ENCODE measurements around the gene CYP1A2. TPM values are rescaled to one million over a fixed set of nuclear protein-coding genes. Genes with fewer than 3 reads are reported as not detected.
A peak's percentile ranks its signal among the peaks of the same experiment; 100 is the strongest.

Gene CYP1A2
- total RNA-seq (2014; rRNA removed; shearing (Covaris generic)) = not detected in 2 replicates

- DNase-seq = no peak
- H3K27ac ChIP-seq = no peak within 1 kb of the TSS
- H3K9me3 ChIP-seq (replicated peaks) = no peaks in the 10 kb centered on the region
- H3K4me1 ChIP-seq = 0 out of 2 replicates have a peak, but pooled peaks cover 4% of the 10 kb centered on the region
- peaks cover 8% of the 10 kb centered on the region for H3K27me3 ChIP-seq
- H3K36me3 ChIP-seq = no peaks in the 10 kb centered on the region
- H3K4me3 ChIP-seq = no peak within 1 kb of the TSS
Observed at GRCh38 chr15:74748322-74748946, at the start of gene CYP1A2. CYP1A2 (plus strand) TSS chr15:74748845; CDS start chr15:74749739, 894 bp downstream.

GRCh38 chr15:74709011-74709410 is 39.6 kb upstream of the CYP1A2 start:
- Histone ChIP-seq H3K36me3 (no peaks in the 10 kb centered on the region), H3K9me3 (replicated peaks) (no peaks in the 10 kb centered on the region), H3K4me1 (no peaks in the 10 kb centered on the region), H3K27ac (no peak overlapping the region), H3K27me3 (0 out of 2 replicates have a peak, but pooled peaks cover 8% of the 10 kb centered on the region), H3K4me3 (no peak overlapping the region)
- no peak for DNase-seq

DNA sequence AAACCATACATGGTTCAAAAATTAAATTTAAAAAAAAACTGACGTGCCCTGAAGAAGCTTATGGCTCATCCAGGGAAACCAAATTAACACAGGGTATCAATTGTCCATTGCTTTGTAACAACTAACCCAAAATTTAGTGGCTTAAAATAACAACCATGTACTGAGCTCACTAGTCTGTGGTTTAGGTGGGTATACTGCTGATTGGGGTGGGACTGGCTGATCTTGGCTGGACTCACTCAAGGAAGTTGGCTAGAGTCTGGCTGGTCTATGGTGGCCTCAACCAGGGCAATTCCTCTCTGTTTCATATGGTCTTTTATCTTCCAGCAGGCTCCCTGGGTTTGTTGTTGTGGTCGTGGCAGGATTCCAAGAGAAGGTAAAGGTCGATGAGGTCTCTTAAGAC is 38.8 kb upstream of the CYP1A2 start:
- no peak overlapping the region for H3K27ac ChIP-seq
- no peak overlapping the region for H3K4me3 ChIP-seq
- H3K9me3 ChIP-seq (replicated peaks) = no peaks in the 10 kb centered on the region
- no peak for DNase-seq
- no peaks in the 10 kb centered on the region for H3K4me1 ChIP-seq
- no peaks in the 10 kb centered on the region for H3K36me3 ChIP-seq
- 0 out of 2 replicates have a peak, but pooled peaks cover 2% of the 10 kb centered on the region for H3K27me3 ChIP-seq

DNA sequence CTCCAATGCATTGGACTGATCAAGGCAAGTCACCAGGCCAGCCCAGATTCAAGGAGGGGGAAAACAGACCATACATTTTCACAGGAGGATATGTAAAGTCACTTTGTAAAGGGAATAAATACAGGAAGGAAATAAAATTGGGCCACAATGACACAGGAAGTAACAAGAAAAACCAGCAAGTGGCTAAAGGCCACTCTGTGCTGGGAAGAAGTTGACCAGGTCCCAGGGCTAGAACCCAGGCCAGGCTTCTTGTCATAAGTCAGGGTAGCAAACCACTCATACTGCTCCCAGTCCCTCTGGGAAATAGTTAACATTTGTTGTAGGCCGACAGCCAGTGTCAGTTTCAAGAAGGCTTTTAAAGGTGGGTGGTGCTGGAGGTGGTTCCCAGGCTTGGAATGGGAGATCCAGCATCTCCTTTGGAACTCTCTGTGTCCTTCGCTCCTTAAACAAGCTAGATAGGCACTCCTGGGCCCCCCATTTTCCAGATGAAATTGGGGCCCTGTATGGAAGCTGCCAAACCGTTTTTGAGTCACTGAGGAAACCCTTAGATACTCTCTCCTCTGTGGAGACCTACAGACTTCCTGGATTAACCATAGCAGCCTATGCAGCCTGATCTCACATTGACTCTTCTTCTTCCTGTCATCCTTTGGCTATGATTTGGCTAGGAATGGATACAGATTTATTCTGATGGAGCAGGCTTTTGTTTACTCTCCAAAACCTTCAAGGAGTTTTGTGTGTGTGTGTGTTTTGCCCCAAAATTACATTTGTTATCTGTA is 38.1 kb upstream of the CYP1A2 start:
- H3K4me3 ChIP-seq = no peak overlapping the region
- H3K27ac ChIP-seq = no peak overlapping the region
- DNase-seq = no peak
- no peaks in the 10 kb centered on the region for H3K27me3 ChIP-seq
- no peaks in the 10 kb centered on the region for H3K9me3 ChIP-seq (replicated peaks)
- no peaks in the 10 kb centered on the region for H3K36me3 ChIP-seq
- H3K4me1 ChIP-seq = no peaks in the 10 kb centered on the region

GRCh38 chr15:74712311-74712710 is 36.3 kb upstream of the CYP1A2 start:
- no peaks in the 10 kb centered on the region for H3K36me3 ChIP-seq
- H3K4me3 ChIP-seq = no peak overlapping the region
- no peak for DNase-seq
- no peaks in the 10 kb centered on the region for H3K9me3 ChIP-seq (replicated peaks)
- H3K4me1 ChIP-seq = no peaks in the 10 kb centered on the region
- H3K27me3 ChIP-seq = no peaks in the 10 kb centered on the region
- H3K27ac ChIP-seq = no peak overlapping the region

DNA sequence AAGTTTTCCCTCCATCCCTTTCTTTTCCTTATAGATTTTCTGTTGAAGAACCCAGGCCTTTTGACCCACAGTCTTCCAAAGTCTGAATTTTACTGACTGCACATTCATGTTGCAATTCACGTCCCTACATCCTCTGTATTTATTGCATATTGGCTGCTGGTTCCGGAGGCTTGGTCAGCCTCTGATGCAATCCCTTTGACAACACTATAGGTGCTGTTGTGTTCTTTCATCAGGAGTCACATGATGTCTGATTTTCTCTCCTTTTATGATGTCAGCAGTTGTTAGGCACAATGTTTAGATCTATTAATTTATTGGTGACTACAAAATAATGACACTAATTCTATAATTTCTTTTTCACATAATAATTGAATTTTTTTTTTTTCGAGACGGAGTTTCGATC is 32.0 kb upstream of the CYP1A2 start:
- Histone ChIP-seq H3K27ac (no peak overlapping the region), H3K36me3 (no peaks in the 10 kb centered on the region), H3K9me3 (replicated peaks) (no peaks in the 10 kb centered on the region), H3K4me3 (no peak overlapping the region), H3K4me1 (no peaks in the 10 kb centered on the region), H3K27me3 (peaks cover 7% of the 10 kb centered on the region; the same call in 1 of the 2 replicates)
- no peak for DNase-seq

- Histone ChIP-seq H3K4me3 (no peak overlapping the region), H3K36me3 (no peaks in the 10 kb centered on the region), H3K9me3 (replicated peaks) (no peaks in the 10 kb centered on the region), H3K4me1 (no peaks in the 10 kb centered on the region), H3K27me3 (peaks cover 11% of the 10 kb centered on the region; the same call in 1 of the 2 replicates), H3K27ac (no peak overlapping the region)
- no peak for DNase-seq
Observed at GRCh38 chr15:74722591-74722990, 26.1 kb upstream of the CYP1A2 start.

DNA sequence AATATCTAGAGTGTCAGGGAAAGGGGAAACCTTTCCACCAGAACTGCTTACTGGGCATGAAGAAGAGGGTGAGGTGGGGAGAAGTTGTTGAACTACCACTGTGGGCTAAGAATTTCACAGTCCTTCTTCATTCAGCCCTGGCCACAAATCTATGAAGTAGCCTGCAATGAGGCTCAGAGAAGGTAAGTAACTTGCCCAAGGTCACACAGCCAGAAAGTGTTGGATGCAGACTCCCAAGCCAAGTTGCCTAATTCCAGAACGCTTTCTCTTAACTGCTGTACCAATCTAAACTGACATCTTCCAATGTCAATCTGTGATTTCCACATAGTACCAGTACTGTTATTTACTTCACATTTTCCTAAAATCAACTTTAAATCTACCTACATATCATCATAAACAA is 25.5 kb upstream of the CYP1A2 start:
- Histone ChIP-seq H3K9me3 (replicated peaks) (no peaks in the 10 kb centered on the region), H3K4me3 (no peak overlapping the region)
- no peak for DNase-seq

GRCh38 chr15:74723754-74724334 is 24.8 kb upstream of the CYP1A2 start:
- DNase-seq = peak in 1 of 2 experiments; percentile 45
- Histone ChIP-seq H3K4me3 (no peak overlapping the region), H3K9me3 (replicated peaks) (no peaks in the 10 kb centered on the region), H3K36me3 (no peaks in the 10 kb centered on the region), H3K4me1 (no peaks in the 10 kb centered on the region), H3K27me3 (peaks cover 11% of the 10 kb centered on the region; the same call in 1 of the 2 replicates), H3K27ac (no peak overlapping the region)

More for the DNA sequence above, 25.5 kb upstream of the CYP1A2 start:
- Histone ChIP-seq H3K27ac (no peak overlapping the region), H3K27me3 (peaks cover 11% of the 10 kb centered on the region; the same call in 1 of the 2 replicates), H3K4me1 (no peaks in the 10 kb centered on the region), H3K36me3 (no peaks in the 10 kb centered on the region)

DNA sequence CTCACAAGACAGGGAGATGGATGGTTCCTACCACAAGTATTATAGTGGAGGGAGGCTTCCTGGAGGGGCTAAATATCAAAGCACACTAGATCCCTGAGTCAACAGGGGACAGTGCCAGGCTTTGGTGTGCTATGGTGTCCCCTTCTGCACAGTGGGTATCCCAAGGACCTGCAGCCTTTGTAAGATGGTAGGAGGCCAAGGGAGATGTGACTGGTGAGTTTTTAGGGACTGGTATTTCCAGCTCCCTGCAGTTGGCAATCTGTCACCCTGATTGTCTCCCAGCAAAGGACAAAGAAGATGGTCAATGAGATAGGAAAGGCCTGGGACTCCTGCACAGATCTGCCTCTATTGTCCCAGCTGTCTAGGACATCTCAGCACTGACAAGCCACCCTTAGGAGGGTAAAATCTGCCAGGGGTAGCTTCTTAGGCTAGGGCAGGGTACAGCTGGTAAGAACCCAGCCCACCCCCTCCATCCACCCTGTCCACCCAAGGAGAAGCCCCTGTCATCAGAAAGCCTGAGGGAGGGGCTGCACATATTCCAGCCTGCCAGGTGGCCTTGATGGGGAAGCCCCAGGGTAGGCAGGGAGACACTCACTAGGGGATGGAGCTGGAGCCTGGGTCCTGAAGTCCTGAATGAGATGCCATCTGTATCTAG is 23.9 kb upstream of the CYP1A2 start:
- Histone ChIP-seq H3K4me3 (no peak overlapping the region), H3K27ac (no peak overlapping the region), H3K9me3 (replicated peaks) (no peaks in the 10 kb centered on the region), H3K36me3 (no peaks in the 10 kb centered on the region), H3K27me3 (peaks cover 11% of the 10 kb centered on the region; the same call in 1 of the 2 replicates), H3K4me1 (no peaks in the 10 kb centered on the region)
- DNase-seq = no peak

DNA sequence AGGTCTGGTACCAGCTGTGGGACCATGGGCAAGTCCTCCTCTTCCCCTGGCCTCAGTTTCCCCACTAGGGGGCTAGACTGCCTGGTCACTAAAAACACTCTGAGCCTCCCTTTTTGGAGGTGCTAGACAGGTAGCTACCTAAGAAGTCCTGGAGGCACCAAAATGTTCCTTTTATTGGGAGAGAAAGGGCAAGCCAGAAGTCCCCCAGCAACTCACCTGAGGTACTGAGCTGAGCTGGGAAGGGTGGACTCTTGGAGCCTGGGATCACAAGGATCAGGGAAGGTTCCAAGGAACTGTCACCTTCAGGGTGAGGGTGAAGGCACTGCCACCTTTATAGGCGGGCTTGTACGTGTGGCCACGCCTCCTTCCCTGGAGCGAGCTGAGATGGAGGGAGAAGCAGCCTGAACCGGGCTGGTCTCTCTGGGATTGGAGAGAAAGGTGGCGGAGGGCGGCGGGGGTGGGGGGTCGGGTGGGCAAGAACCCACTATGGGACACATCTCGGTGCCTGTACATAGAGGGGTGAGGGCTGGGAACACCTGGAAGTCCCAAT is 23.3 kb upstream of the CYP1A2 start, which contains the start of gene CYP1A1:
Gene CYP1A1 (minus strand): TSS at position 304 of the 550 bp plus-strand sequence. CDS start 2,431 bp downstream, outside the sequence.
- Histone ChIP-seq H3K4me3 (peak within 1 kb of the TSS; percentile 46), H3K27me3 (peaks cover 8% of the 10 kb centered on the region; the same call in 1 of the 2 replicates), H3K9me3 (replicated peaks) (no peaks in the 10 kb centered on the region), H3K27ac (no peak within 1 kb of the TSS), H3K4me1 (no peaks in the 10 kb centered on the region), H3K36me3 (no peaks in the 10 kb centered on the region)
- no peak for DNase-seq

DNA sequence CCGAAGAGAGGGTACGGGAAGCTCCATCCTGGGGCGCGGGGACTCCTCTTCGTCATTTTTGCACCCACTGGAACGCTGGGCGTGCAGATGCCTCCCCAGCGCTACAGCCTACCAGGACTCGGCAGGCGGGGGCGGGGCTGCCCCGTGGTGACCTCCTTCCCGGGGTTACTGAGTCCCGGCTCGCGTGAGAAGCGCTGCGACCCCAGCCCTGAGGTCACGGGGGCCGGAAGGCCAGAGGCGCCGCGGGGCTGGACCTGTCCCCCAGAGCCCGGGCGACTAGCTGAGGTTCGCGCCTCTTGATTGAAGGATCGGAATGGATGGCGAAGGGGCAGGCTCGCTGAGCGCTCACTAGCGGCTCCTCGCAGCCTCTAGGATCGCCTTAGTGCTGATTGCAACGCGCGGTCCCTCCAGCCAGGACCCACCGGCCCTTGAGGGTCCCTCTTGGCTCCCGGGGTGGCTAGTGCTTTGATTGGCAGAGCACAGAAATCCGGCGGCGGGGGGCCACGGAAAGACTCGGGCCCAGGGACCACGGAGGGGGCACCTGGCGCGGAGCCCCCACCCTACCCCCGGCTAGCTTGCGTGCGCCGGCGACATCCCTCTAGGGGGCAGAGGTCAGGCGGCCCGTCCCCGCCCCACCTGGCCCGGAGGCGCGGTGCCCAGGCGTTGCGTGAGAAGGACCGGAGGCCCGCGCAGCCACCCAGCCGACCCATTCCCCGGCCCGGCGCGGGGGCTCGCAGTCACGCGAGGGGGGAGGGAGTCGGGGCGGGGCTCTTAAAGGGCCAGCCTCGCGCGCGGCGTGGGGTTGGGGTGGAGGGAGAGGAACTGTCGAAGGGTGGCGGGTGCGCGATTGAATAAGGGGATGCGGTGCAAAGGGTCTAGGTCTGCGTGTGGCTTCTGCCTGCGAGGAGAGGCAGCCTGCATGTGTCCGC is 22.5 kb upstream of the CYP1A2 start:
- Histone ChIP-seq H3K27ac (no peak overlapping the region), H3K27me3 (peaks cover 6% of the 10 kb centered on the region; the same call in 1 of the 2 replicates), H3K9me3 (replicated peaks) (no peaks in the 10 kb centered on the region), H3K4me1 (no peaks in the 10 kb centered on the region), H3K4me3 (peak overlapping the region; percentile 46), H3K36me3 (no peaks in the 10 kb centered on the region)
- no peak for DNase-seq

GRCh38 chr15:74726774-74727164 is 21.9 kb upstream of the CYP1A2 start:
- no peak overlapping the region for H3K4me3 ChIP-seq
- H3K4me1 ChIP-seq = no peaks in the 10 kb centered on the region
- peaks cover 6% of the 10 kb centered on the region; the same call in 1 of the 2 replicates for H3K27me3 ChIP-seq
- no peaks in the 10 kb centered on the region for H3K9me3 ChIP-seq (replicated peaks)
- DNase-seq = no peak
- no peaks in the 10 kb centered on the region for H3K36me3 ChIP-seq
- no peak overlapping the region for H3K27ac ChIP-seq

All from SJCRH30 (cell line).